CD4-positive, alpha-beta T cell treated with Interleukin-21 for 1 hour (primary cell): ENCODE data around the gene TAF1L.

Experiments used
- DNase-seq: peaks from one replicate; pipeline ENCODE4 v3.0.0-alpha.2; 2020

The TAF1L gene

GRCh38 chr9:32587901-32588300, 47.6 kb downstream of the TAF1L start:
- no peak for DNase-seq

DNA sequence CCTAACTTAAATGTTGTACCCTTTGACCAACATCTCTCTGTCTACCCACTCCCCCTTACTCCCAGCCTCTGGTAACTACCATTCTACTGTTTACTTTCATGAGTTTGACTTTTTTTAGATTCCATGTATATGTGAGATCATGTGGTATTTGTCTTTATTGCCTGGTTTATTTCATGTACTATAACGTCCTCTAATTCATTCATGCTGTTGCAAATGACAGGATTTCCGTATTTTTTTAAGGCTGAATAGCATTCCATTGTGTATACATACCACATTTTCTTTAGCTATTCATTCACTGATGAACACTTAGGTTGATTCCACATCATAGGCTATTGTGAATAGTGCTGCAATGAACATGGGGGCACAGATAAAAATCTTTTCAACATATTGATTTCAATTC, 50.7 kb downstream of the TAF1L start:
- no peak for DNase-seq

- peak; percentile 55 for DNase-seq
Measured at GRCh38 chr9:32581512-32582143, 53.8 kb downstream of the TAF1L start.

GRCh38 chr9:32580631-32581300, 54.7 kb downstream of the TAF1L start:
- DNase-seq = no peak

- DNase-seq = peak; percentile 82
Measured at GRCh38 chr9:32579706-32580331, 55.6 kb downstream of the TAF1L start.
